Esophagus squamous epithelium (tissue), 5 donors: Measurements from ENCODE around the gene PCSK5. TPM values are rescaled to one million over a fixed set of nuclear protein-coding genes. Genes with fewer than 3 reads are reported as not detected.
"Not testable (repeated sequence)": the region's sequence is repeated elsewhere in the genome, so short reads cannot be mapped to it uniquely, and the experiment has no call there.

ENCODE experiments used
- DNase-seq: peaks from one replicate; lab custom pipeline; 2025; lab: John Stamatoyannopoulos, UW
- H3K27ac ChIP-seq, 4 donors: fragments of 200-600 bp; sonication (generic); one replicate each; pipeline ENCODE4 v1.5.1; 2016 to 2019; ENCODE audit warnings: mild to moderate bottlenecking in 1 of 4
- H3K27me3 ChIP-seq, 4 donors: fragments of 200-600 bp; sonication (generic); 1 replicate in 3 of 4; 2 replicates in 1 of 4; pipeline versions ENCODE4 v1.5.1 to v1.6.0; 2017 to 2021; ENCODE audit warnings: antibody characterized with exemption in 1 of 4
- H3K36me3 ChIP-seq, 3 donors: fragments of 200-600 bp; sonication (generic); one replicate each; pipeline ENCODE4 v1.5.1; 2016 to 2019
- H3K4me1 ChIP-seq, 3 donors: fragments of 200-600 bp; sonication (generic); one replicate each; pipeline ENCODE4 v1.5.1; 2017 to 2019
- H3K4me3 ChIP-seq, 4 donors: fragments of 200-600 bp; sonication (generic); 1 replicate in 3 of 4; 2 replicates in 1 of 4; pipeline ENCODE4 v1.5.1; 2016 to 2019; ENCODE audit warnings: mild to moderate bottlenecking in 2 of 4, moderate library complexity in 1 of 4
- H3K9me3 ChIP-seq, 3 donors: fragments of 200-600 bp; sonication (generic); one replicate each; pipeline ENCODE4 v1.5.1; 2016 to 2019
- POLR2A ChIP-seq, 4 donors: fragments of 450-650 bp; IDR thresholded peaks; one replicate each; pipeline ENCODE4 v1.6.1; 2017; ENCODE audit warnings: antibody characterized with exemption in 4 of 4, mild to moderate bottlenecking in 4 of 4, moderate library complexity in 3 of 4
- WGBS, 2 donors: methylation state at CpG; one replicate each; pipeline ENCODE4 v1.1.5; 2018; 5-methylcytosine and 5-hydroxymethylcytosine counted together
- intact Hi-C: fragments of 100-400 bp; cut with DNase I; formaldehyde crosslinking; loops from one replicate; pipeline ENCODE4 v1.15.0; 2022
- total RNA-seq, 4 donors: library from RNA; depleted of rRNA; stranded (reverse); fragments of >200 nt; gene quantifications; one replicate each; pipeline ENCODE4 v1.1.0, GENCODE V29; 2016
- TF ChIP-seq, protein P1 (sequence below), 6 experiments: fragments of 450-650 bp in 4 of 6; fragments of 200-600 bp in 2 of 6; sonication (generic) in 2 of 6; IDR thresholded peaks; one replicate each; pipeline ENCODE4 v1.5.1; 2016 to 2019; ENCODE audit warnings: antibody characterized with exemption in 6 of 6, mild to moderate bottlenecking in 4 of 6, moderate library complexity in 4 of 6
- donor health status: DM: yes; HTN: yes; CAD: no.

The PCSK5 gene
- total RNA-seq, 4 donors from 2014 or later = 8.4 to 33.8 (median 24.2) TPM

DNA sequence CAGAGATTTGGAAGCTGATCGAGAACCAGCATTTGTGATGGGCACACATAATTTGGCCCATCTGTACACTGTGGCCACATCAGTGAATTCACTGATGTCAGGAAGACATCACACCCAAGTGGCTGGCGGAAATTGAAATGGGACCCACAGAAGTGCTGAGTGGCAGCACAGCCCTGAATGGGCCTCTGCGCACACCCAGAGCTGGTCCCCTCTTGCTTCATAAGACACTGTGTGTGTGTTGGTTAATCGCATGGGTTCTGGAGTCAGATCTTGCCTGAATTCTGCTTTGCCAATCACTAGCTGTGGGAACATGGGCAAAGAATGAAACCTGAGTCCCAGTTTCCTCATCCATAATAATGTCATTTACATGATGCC lies 72.2 kb downstream of the PCSK5 start:
- Histone ChIP-seq H3K4me3 (no peak overlapping the region), H3K36me3 (no peaks in the 10 kb centered on the region), H3K27ac (peak overlapping the region in 1 of 4 donors; percentile 21), H3K27me3 (no peaks in the 10 kb centered on the region), H3K9me3 (no peaks in the 10 kb centered on the region), H3K4me1 (peaks cover 0 to 42% (median 10%) of the 10 kb centered on the region in 3 donors)
- intact Hi-C loops = no loop called here
- DNase-seq = no peak
- WGBS, 2 donors = 93 to 96% methylated on average over 3 to 4 of the region's 4 CpGs
- TF ChIP-seq POLR2A (IDR thresholded peaks at IDR 0.05) = no peak
- TF ChIP-seq, protein P1, sequence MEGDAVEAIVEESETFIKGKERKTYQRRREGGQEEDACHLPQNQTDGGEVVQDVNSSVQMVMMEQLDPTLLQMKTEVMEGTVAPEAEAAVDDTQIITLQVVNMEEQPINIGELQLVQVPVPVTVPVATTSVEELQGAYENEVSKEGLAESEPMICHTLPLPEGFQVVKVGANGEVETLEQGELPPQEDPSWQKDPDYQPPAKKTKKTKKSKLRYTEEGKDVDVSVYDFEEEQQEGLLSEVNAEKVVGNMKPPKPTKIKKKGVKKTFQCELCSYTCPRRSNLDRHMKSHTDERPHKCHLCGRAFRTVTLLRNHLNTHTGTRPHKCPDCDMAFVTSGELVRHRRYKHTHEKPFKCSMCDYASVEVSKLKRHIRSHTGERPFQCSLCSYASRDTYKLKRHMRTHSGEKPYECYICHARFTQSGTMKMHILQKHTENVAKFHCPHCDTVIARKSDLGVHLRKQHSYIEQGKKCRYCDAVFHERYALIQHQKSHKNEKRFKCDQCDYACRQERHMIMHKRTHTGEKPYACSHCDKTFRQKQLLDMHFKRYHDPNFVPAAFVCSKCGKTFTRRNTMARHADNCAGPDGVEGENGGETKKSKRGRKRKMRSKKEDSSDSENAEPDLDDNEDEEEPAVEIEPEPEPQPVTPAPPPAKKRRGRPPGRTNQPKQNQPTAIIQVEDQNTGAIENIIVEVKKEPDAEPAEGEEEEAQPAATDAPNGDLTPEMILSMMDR (IDR thresholded peaks at IDR 0.05) = no peak

DNA sequence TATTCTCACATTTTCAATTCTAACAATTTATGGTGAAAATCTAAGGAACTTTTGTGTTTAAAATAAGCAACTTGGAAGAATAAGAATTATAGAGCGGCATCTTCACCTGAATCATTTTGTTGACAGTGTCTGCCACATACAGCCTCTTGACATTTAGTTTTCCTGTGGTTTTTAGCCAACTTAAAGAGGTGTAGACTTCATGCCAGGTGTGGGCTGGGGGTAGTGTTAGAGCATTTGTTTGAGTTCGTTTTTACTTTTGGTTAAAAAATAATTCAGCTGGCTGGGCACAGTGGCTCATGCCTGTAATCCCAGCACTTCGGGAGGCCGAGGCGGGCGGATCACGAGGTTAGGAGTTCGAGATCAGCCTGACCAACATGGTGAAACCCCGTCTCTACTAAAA lies 72.8 kb downstream of the PCSK5 start:
- DNase-seq, H3K9me3 ChIP-seq, H3K27me3 ChIP-seq, H3K36me3 ChIP-seq, intact Hi-C loops, H3K4me3 ChIP-seq: not testable (repeated sequence)
- 93% methylated on average over 5 to 7 of the region's 9 CpGs for WGBS, 2 donors
- Histone ChIP-seq H3K27ac (peak overlapping the region in 1 of 4 donors; percentile 38), H3K4me1 (peaks cover 0 to 37% (median 10%) of the 10 kb centered on the region in 3 donors)

DNA sequence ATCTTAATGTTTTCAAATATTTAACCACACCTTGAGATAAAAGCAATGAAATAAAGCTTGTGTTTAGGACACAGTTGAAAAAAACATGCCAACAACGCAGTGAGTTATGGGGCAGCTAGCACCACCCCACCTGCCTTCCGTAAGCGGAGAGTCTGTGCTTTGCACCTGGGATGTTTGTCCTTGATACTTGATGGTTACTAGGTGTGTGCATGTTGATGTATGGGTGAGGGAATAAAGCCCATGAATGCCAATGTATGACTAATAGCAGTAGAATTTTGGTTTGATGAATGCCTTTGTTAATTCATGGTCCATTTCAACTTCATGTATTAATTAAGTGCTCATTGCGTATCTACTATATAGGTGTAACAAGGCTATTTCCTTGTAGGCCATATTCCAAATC lies 74.0 kb downstream of the PCSK5 start:
- intact Hi-C loops = no loop called here
- 45 to 46% methylated on average over 4 of the region's 4 CpGs for WGBS, 2 donors
- Histone ChIP-seq H3K27ac (peak overlapping the region in 2 of 4 donors; percentile 39 to 55), H3K27me3 (no peaks in the 10 kb centered on the region), H3K4me3 (no peak overlapping the region), H3K36me3 (no peaks in the 10 kb centered on the region), H3K9me3 (no peaks in the 10 kb centered on the region), H3K4me1 (peaks cover 0 to 37% (median 10%) of the 10 kb centered on the region in 3 donors)
- TF ChIP-seq POLR2A (IDR thresholded peaks at IDR 0.05) = no peak
- TF ChIP-seq, protein P1 (IDR thresholded peaks at IDR 0.05) = no peak
- no peak for DNase-seq

DNA sequence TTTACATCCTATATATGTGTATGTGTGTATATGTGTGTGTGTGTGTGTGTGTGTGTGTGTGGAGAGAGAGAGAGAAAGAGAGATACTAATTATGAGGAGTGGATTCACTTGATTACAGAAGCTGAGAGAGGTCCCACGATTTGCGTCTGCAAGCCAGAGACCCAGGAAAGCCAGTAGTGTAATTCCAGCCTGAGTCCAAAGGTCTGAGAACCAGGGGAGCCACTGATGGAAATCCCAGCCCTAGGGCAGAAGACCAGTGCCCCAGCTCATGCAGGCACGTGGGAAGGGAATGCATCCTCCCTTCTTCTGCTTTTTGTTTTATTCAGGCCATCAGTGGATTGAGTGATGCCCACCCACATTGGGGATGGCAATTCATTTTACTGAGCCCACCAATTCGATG lies 74.8 kb downstream of the PCSK5 start:
- TF ChIP-seq POLR2A (IDR thresholded peaks at IDR 0.05) = no peak
- TF ChIP-seq, protein P1 (IDR thresholded peaks at IDR 0.05) = no peak
- no peak overlapping the region for H3K4me3 ChIP-seq
- H3K36me3 ChIP-seq = no peaks in the 10 kb centered on the region
- H3K27ac ChIP-seq = peak overlapping the region in 1 of 4 donors; percentile 55
- DNase-seq = no peak
- intact Hi-C loops = no loop called here
- no peaks in the 10 kb centered on the region for H3K27me3 ChIP-seq
- 76 to 88% methylated on average over 4 of the region's 4 CpGs for whole genome bisulfite sequencing, 2 donors
- no peaks in the 10 kb centered on the region for H3K9me3 ChIP-seq
- peaks cover 0 to 37% (median 10%) of the 10 kb centered on the region in 3 donors for H3K4me1 ChIP-seq

DNA sequence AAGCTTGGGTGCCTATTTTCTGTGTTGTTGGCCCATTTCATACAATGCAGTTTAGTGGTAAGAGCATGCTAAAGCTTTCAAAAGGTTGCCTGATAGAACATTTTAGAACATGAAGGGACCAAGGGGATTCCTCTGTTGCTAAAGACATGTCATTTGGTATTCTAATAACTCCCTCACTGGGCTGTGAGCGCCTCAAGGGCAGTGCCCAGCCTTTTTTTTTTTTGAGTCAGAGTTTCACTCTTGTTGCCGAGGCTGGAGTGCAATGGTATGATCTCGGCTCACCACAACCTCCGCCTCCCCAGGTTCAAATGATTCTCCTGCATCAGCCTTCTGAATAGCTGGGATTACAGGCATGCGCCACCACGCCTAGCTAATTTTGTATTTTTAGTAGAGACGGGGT lies 77.1 kb downstream of the PCSK5 start:
- H3K27ac ChIP-seq = peak overlapping the region in 1 of 4 donors; percentile 59
- no peak overlapping the region for H3K4me3 ChIP-seq
- no peaks in the 10 kb centered on the region for H3K36me3 ChIP-seq
- H3K4me1 ChIP-seq = peaks cover 0 to 27% (median 3%) of the 10 kb centered on the region in 3 donors
- no peak for TF ChIP-seq POLR2A (IDR thresholded peaks at IDR 0.05)
- TF ChIP-seq, protein P1 (IDR thresholded peaks at IDR 0.05) = no peak
- WGBS, 2 donors = 69 to 92% methylated on average over 7 of the region's 7 CpGs
- intact Hi-C loops = no loop called here
- H3K9me3 ChIP-seq = no peaks in the 10 kb centered on the region
- DNase-seq = no peak
- H3K27me3 ChIP-seq = no peaks in the 10 kb centered on the region
